ENCODE data around the gene OXCT1.
A peak's percentile ranks its signal among the peaks of the same experiment; 100 is the strongest.

- TF ChIP-seq CTCF (IDR thresholded peaks at IDR 0.05; ENCODE audit: low read depth, low read length): no peak
- 0 out of 2 replicates have a peak, but pooled peaks have one; percentile 18 for TF ChIP-seq MYC (IDR thresholded peaks at IDR 0.05; ENCODE audit: low read depth, low read length)
- TF ChIP-seq POLR2A (IDR thresholded peaks at IDR 0.05; ENCODE audit: extremely low read depth, insufficient read length): no peak
Measured at GRCh38 chr5:41835645-41836044, 34.6 kb downstream of the OXCT1 start.
